HG02970 (cell line): ENCODE measurements around the gene FGFR2.

Experiments used
- ATAC-seq: cut with Tn5 transposase; IDR thresholded peaks from one replicate; pipeline ENCODE4 v1.9.1; 2021; ENCODE audit warnings: mild to moderate bottlenecking, moderate library complexity, moderate number of reproducible peaks; ENCODE audit not compliant: unreplicated experiment, low FRiP score

The FGFR2 gene

DNA sequence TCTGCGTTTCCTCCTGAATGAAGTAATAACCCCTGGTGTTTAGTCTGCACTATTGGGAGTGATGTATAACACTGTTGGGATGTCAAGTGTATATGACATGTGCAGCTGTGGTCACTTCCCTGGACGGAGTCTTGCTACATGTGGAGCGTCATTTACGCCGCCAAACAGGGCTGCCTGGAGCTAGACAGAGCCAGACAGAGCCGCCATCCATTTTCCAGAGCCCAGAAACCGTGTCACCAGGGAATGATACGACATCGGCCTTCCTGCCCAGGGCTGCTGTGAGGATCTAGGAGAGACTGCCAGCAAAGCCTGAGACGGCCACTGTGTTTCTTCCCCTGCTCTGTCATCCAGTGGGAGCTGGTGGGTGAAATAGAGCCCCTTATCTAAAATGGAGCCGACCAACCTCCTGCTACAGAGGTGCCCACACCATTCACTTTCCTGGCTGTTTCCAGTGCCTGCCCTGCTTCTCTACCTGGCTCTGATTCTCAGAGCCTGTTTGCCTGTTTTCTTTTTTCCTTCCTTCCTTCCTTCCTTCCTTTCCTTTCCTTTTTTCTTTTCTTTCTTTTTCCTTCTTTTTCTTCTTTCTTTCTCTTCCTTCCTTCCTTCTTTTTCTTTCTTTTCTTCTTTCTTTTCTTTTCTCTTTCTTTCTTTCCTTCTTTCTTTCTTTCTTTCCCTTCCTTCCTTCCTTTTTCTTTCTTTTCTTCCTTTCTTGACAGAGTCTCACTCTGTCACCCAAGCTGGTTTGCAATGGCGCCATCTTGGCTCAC lies 13.3 kb upstream of the FGFR2 start:
- ATAC-seq, result no peak

DNA sequence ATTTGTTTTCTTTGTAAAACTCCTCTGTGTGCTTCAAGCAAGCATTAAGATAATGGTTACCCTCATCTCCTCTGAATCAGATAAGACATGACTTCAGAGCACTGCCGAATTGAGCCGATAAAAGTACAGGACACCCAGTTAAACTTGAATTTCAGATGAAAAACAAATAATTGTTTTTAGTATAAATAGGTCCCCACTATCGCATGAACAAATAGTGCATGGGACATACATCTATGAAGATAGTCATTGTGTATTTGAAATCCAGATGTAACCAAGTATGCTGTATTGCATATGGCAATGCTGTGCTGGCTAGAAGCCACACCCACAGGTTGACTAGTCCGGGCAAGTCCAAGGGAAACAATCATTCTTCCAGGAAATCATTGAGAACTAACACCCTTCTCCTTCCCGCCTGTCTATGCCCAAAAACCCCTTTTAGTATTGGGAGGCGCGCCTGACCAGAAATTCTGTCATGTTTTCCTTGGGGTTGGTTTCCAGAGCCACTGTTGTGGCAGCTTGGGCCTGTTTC lies 12.6 kb upstream of the FGFR2 start:
- no peak for ATAC-seq

DNA sequence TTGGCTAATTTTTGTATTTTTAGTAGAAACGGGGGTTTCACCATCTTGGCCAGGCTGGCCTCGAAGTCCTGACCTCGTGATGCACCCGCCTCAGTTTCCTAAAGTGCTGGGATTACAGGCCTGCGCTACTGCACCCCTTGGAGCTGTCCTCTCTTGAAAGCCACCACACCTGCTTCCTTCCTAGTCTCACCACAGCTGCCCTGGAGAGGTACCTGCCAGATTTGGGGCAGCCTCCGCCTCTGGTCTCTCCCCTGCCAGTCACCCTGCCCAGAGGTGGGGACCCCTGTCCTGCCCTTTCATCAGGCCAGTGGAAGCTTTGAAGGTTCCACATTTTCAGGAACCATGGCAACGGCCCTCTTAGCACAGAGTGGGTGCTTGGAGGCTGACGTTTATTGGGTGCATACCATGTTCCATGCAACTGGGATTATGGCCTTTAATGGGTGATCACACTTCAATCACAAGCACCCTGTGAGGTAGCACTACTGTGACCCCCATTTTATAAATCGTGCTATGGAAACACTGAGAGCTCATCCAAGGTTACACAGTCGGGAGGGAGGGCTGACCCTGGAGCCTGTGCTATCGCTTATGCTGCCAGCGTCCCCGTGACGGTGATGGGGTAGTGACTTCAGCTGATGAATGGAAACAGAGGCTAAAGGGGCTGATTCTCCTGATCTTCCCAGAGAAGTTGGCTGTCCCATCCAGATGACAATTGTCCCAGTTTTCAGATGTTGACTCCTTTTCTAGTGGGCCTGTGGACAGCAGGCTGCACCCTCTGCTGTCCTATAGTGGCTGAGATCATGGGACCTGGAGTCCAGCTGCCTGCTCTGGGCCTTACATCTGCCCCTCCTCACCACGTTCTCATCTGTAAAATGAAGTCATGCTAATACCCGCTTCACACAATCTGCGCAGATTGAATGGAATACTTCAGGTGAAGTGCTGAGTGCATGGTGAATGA lies 11.5 kb upstream of the FGFR2 start:
- ATAC-seq, result no peak

DNA sequence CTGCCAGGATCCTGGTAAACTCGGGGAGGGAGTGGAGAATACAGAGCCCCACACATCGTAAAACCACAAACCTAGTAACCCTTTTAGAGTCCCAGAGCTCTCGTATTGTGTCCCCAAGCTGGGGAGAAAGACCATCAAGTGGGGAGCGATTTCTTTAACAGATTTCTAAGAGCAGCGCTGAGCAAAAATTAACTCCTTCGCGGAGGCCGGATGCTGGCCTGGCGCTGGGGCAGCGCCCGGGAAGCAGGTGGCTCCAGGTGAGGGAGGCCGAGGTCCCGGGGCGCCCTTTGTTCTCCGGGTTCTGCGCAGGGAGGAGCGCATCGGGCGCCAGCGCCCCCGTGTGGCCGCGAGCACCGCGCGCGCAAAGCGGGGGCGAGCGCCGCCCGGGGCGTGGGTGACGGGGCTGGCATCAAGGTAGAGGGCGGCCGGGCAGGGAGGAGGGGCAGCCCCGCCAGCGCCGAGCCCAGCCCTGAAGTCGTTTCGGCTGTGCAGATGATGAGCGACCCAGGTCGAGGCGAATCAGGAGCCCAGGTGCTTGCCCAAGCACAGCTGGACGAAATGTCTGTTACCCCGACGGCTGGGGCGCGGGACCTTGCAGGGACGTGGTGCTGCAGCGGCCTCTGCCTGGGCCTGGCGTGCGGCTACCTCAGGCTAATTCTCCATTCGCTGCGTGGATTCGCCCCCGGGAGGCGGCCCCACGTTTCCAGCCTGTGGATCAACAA lies 10.4 kb upstream of the FGFR2 start:
- no peak for ATAC-seq

DNA sequence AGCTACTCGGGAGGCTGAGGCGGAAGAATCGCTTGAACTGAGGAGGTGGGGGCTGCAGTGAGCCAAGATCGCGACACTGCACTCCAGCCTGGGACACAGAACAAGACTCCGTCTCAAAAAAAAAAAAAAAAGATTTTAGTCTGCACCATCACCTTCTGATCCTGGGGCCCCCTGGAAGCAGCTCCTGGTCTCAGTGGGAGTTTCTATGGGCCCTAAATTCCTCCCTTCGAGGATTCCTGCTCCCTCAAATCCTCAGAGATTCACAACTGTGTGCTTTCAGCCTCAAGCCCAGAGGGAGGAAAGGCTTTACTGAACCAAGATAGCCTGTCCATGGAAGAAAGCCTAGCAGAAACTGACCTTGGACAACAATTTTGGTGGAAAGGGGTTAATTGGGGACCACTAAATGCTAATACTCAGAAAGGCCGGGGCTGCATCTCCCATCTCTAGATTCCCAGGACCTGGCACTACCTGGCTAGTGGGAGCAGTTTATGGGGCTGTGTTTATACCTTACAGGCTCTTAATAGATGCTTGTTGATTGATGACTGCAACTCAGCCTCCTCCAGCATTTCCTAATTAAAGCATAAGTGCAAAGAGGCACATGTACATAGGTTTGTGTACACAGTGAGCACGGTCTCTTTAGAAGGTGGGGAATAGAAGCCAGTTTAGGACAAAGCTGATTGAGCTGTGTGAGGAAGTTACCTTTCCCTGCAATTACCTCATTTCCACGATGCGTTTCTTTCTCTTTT lies 9.2 kb upstream of the FGFR2 start:
- ATAC-seq, result no peak

DNA sequence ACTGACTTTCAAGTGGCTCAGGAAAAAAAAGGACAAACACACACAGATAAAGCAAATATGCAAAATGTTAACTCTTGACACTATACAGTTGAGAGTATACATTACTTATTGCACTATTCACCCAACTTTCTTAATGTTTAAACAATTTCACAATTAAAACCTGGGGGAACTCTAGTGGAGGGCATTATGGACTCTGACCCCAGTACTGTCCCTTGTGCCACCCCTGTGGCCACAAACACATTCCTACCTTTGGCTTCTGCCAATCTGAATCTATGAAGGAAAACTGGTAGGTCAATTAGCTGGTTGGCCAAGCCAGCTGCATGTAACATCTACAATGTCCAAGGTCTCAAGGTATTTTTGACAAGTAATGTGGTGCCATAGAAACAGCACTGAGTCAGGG lies 7.5 kb upstream of the FGFR2 start:
- no peak for ATAC-seq

DNA sequence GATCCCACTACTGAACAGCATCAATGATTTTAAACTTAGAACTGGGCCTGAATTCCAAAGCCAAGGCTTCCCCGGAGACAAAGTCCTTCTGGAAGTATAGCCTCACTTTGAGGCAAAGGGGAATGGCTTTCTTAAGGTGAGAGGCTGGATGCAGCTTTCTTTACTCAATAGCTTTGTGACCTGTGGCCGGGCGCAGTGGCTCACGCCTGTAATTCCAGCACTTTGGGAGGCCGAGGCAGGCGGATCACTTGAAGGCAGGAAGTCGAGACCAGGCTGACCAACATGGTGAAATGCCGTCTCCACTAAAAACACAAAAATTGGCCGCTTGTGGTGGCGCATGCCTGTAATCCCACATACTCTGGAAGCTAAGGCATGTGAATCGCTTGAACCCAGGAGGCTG lies 3.2 kb upstream of the FGFR2 start:
- ATAC-seq, result no peak

DNA sequence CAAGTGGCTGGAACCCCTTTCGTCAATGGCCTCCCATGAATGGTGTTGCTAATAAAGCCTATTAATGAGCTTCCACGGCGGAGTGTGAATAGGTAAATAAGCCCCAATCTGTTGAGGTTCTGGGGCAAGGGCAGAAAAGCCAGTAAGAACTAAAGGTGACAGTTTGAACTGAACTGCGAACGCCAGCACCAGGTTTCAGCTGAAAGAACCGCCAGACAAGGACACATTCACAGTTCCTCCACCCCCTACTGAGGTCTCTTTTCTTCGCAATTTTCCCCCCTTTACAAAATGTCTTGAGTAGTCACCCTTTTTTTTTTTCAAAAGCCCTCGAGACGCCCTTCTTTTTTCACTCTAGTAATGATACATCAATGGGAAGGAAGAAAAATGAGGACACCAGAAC lies 2.4 kb upstream of the FGFR2 start:
- no peak for ATAC-seq

DNA sequence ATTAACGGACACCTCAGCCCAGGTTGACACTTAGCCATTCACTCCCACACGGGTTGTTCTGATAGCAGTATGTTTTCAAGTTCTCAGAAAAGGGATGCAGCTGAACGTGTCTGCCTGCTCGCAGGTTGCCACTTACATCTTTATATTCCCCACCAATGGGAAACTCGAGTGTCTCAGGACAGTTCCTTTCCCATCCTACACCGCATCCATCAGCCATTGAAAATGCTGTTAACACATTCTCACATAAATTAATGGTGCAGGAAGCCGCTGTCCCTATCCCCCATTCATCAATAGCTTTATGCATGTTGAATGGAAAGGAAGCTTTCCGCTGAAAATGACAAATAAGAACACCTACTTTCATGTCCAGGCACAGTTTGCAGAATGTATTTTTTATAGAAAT lies 1.7 kb upstream of the FGFR2 start:
- ATAC-seq, result no peak

DNA sequence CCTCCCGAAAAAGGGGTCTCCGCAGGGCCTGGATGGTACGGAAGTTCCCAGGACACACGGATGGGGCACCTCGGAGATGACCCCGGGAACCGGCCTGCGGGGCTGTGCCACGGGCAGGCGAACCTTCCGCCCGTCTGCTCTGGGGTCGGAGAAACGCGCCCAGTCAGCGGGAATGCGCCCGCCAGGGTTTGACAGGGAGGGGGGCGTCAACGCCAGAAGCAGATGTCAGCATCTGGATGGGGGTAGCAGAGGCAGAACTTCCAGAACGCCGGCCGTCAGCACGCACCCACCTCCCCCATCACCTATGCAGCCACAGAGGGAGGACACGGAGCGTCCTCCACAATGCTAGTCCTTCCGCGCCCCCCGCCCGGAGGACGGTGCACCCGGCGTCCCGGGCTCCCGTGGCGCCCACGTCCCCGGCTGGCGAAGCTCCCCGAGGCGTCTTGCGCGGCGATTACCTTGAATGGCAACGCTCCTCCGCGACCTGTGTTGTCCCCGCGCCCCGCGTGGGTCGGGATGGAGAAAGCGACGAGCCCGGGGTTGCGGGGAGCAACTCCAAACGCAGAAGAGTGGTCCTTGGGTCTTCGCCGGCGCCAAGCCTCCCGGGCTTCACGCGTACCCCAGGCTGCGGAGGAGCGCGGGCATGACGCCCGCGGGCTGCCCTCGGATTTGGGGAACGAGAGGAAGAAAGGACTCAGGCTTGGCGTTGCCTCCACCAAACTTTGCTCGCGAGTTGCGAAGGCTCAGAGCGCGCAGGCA lies 561 bp downstream of the FGFR2 start:
- ATAC-seq, result no peak

DNA sequence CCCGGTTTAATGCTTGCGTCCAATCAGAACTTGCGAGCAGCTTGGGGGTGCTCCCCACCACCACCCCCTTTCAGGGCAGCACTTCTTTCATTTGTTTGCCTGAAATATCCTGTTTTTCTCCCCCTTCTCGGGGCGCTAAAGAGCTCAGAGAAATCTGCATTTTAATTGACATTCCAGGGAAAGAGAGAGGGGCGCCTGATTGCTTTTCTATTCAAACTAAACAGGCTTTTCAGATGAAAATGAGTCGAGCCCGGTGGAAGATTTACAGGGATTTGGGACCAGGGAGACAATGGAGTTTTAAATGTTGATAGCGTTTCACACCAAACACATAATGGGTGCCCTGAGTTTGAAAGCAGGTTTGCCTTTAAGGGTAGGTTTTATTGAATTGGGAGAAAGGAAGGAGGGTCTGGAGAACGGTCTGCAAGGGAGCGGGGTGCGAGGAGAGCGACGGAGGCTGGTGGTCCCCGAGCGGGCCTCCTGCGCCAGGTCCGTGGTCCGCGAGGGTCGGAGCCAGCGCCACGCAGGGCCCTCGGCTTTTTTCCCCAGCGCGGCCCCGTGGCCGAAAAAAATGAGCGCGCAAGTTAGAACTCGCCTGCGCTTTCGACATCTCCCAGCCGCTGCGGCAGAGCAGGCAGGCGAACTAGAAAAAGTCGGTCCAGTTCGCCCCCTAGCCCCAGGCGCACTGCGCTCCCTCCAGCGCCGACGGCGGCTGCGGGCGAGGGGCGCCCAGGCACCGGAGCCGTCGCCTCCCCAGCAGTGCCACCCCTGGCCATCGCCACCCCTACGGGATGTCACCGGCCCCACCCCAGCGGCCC lies 1.3 kb downstream of the FGFR2 start:
- no peak for ATAC-seq

DNA sequence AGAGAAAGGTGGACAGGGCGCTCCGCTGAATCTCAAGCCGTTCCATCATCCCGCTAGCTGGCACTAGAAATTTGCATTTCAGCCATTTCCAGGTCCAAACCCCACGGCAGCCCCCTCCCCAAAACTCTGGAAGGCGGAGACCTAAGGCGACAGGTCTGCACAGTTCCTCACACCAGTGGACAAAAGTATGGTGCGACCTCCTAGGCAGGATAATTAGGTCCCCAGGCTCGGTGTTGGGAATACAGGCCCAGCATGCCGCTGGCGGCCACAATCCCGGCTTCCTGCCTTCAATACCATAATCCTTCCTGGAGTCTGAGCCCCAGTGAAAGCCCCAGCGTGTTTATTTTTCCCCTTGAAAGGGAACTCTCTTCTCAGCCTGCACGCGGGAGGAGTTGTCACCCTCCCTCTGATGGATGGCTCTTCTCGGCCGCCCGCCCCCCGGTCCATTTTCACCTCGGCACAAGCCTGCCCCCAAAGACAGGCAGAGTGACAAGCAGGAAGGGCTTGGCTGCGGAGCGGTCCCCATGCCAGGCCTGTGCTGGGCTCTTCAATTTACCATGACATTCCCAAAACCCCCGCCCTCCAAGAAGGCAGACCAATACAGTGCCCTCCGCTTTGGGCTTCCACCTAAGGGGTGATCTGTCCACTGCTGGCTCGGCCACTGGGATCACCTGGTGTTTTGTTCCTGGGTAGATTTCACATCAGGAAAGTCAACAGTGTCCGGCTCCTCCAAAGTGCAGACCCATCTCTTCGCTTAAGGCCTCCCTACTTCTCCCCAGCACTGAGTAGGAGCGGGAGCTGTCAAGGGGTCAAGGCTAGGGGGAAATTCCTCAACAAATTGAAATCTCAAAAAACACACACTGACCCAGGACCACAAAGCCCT lies 2.2 kb downstream of the FGFR2 start:
- no peak for ATAC-seq

DNA sequence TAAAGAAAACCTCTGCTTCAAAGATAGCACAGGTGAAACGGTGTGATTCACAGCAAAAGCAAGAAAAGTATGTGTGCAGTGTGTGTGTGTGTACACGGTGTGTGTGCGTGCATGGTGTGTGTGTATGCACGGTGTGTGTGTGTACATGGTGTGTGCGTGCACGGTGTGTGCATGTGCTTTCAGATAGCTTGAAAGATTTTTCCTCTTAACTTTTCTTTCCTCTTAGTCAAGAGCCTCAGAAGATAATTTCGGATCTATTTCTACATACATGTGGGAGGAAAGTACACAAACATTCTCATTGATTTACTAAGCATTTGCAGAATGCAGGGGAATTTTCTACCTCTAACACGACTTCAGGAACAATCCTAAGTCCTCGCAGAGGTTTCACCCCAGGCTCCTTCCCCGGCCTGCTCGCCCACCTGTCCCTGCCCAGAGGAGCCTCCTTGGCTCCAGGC lies 2.9 kb downstream of the FGFR2 start:
- ATAC-seq, result no peak

DNA sequence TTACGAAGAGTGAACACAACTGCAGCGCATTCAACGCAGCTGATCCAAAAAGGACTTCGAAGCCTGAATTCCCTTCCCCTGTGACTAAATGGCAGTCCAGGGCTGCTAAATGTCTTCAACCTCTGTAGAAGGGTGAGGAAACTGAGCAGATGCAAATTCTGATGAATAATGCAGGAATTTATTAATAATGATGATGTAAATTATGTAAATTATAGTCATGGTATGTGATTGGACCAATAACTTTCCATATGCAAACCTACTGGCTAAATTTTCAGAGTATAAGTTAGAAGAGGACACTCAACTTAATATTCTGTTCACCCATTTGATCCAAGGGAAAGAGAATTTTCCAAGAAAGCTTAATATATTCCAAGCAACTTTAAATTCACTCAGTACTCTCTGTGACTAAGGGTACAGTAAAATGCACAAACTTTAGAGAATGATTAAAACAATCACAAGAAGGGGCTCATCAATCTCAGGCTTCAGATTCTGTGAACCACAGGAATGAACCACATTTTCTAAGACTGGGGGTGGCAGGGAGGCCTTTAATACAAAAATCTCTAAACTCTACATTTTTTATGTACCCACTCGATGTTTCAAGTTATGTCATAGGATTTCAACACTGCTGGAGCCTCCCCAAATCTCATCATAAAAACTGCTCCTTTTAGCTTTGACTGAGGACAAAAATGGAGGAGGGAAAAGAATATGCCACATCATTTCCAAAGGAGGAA lies 3.5 kb downstream of the FGFR2 start:
- no peak for ATAC-seq

DNA sequence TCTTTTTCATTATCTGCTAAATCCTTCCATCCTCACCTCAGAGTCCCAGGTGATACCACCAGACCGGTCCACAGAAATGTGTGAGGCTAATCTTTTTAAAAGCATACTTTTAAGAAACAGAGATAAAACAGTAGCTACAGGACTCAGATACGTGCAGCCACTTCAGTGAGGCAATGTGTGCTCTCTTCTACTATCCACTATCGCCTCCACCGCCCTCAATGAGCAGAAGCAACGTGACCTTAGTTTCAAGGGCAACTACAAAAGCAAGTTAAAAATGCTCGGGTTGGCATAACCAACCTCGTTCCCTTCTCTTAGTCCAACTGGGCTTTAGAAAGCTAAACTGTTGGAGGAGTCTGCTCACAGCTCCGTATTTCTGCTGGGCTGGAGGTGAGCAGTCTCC lies 4.2 kb downstream of the FGFR2 start:
- ATAC-seq, result no peak

DNA sequence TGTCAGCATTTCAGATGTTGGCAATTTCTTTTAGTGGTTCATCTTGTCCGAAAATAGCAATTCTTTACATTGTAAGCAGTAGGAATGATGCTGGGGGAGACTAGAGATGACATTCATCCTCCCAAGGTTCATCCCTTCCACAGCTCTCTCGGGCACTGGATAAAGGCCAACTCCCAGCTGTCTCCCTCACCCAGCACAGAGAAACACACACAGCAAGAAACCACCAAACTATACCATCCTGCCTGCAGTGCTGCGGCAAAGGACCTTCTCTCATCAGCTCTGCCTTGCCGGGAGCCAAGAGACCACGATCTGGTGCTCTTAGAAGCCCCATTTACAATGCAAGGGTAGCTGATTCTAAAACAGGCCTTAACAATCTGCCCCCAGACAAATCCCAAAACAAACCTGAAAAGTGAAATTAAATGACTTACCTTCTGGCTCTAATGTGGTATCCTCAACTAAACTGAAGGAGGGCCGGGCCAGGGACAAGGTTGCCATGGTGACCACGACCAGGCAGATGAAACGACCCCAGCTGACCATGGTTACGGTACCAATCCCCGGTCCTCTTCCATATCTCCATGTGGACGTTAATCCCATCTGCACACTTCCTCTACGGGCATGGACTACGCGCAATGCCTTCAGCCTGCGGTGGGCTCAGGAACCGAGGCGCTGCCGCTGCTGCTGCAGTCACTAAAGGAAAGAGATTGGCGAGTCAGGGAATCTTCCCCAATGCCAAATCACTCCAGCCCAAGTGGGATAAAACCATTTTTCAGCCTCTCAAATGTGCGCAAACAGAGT lies 4.8 kb downstream of the FGFR2 start:
- no peak for ATAC-seq
